KBM-7 (cell line): ENCODE results near the gene MATN3.
"Not testable (repeated sequence)": the region's sequence is repeated elsewhere in the genome, so short reads cannot be mapped to it uniquely, and the experiment has no call there.

Experiments
- DNase-seq: peaks from one replicate; pipeline ENCODE4 v3.0.0-alpha.2; 2015
- in situ Hi-C: fragments of 300-500 bp; cut with MboI; formaldehyde crosslinking; loops from 2 replicates; pipeline ENCODE4 v1.14.3; 2020; ENCODE audit warnings: low sequenced_read_pairs, low pct_unique_long_range_greater_than_20kb, mixed read lengths

Gene MATN3

DNA sequence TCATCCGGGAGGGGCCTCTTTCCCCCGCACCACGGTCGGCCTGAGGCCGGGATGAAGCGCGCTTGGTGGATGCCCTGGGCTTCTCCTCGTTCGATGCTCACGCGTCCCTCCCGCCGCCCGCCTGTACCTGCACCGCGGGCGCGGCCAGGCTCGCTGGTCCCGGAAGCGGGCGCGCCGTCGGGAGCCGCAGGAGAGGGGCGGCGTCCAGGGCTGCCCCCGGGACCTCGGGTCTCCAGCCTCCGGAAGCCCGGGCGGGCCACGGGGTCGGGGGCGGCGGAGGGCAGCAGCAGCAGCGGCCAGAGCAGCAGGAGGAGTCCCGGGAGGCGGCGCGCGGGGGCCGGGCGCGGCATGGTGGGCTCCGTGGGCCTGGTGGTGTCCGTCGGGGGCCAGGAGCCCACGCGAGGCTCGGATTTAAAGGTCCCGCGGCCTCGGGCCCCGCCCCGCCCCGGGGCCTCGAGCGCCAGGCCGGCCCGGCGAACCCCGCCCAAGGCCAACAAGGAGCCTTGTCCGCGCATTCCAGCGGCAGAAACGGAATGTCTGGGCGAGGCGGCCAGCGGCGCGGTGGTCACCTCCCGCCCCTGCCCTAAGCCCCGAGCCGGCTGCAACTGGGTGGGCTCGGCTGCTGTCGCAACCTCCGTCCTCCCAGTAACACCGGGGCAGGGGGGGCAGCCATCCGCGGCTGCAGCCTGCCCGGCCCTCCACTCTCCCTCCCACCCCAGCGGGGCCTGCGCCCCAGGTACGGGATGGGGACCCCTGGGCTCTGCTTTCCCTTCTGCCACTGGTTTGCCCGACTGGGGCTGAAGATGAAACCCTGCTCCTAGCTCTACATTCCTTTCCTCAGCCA lies at the start of gene MATN3:
TSS of gene MATN3 (minus strand) at position 387 of the 844 bp plus-strand sequence. CDS start at position 350, 37 bp downstream.
- DNase-seq, result no peak
- in situ Hi-C loops, result no loop called here

DNA sequence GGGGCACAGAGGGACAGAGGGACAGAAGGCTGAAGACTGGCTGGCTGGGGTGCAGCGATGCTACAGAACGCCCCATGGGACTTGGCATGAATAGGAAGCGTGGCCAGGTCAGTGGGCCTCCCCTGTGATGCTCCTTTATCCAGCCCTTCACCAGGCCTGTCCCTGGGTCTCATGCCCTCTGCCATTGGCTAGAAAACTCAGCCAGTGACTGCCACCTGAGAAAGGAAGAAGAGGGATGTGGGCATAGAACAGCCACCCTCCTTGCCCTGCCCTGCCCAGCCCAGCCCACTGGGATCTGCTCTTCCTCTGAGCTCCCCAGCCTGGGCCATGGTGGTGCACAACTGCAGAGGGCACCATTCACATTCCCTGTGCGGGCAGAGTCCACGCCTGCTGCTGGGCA lies 49.5 kb upstream of the MATN3 start:
- in situ Hi-C loops, result no loop called here

GRCh38 chr2:20061476-20061875 lies 49.0 kb upstream of the MATN3 start:
- no peak for DNase-seq
- in situ Hi-C loops, result no loop called here

More for the DNA sequence above, 49.5 kb upstream of the MATN3 start:
- no peak for DNase-seq

GRCh38 chr2:20060106-20060505 lies 47.6 kb upstream of the MATN3 start:
- DNase-seq, result no peak
- in situ Hi-C loops, result no loop called here

- DNase-seq, result no peak
- in situ Hi-C loops, result no loop called here
Measured at GRCh38 chr2:20057268-20057667, 44.8 kb upstream of the MATN3 start.

DNA sequence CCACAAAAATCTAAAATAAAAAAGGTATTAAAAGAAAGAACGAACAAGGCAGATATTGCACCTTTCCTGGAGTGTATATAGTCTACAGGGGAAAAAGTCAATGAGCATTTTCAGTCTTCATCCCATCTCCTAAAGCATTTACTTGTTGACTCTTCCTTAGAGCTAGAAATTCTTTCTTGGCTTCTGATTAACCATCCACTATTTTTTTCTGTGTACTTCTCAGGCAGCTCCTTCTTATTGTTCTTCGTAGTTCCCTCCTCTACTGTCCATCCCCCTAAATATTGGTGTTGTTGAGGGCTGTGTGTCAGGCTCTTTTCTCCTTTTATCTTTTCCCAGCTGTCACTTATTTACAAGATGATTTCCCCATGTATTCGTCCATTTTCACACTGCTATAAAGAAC lies 42.5 kb upstream of the MATN3 start:
- in situ Hi-C loops, result no loop called here
- no peak for DNase-seq

DNA sequence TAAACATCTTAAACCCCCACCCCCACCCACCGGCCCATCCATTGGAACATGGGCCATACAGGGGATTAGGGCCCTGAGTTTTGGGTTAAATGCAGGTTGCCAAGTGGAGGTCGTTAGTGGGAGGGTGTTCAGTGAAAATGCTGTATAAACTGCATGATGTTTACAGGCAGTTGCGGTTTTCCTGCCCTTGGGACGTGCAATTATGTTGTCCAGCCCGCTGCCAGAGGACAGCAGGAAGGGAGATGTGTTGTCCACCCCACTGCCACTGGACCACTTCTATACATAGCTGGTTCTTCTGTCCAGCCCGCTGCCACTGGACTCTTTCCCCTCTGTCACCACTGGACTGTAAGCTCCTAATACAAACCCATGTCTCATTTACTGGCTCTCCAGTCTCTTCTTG lies 41.7 kb upstream of the MATN3 start:
- no peak for DNase-seq
- in situ Hi-C loops, result no loop called here

DNA sequence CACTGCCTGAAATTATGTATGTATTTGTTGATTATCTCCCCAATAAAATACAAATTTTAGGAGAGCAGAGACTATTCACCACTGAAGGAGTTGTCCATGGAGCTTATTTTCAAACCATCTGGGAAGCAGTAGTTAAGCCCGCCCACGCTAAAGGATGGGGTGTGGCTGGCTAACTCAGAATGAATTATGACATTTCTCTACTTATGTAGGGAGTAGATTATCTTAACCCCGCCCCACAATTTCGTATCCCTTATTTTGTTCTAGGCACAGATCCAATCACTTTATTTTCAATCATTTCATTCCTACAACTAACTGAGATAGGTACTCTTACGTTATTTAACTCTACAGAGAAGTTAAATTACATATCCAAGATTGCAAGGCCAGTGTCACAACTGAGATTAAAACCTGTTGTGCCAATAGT lies 40.4 kb upstream of the MATN3 start:
- DNase-seq, result no peak
- in situ Hi-C loops, result no loop called here

GRCh38 chr2:20052229-20052851 lies 39.9 kb upstream of the MATN3 start:
- in situ Hi-C loops, result no loop called here
- DNase-seq, result no peak

GRCh38 chr2:20051532-20052228 lies 39.2 kb upstream of the MATN3 start, which contains the start of gene LAPTM4A:
Gene LAPTM4A (minus strand): TSS chr2:20051628. CDS start chr2:20051520, 108 bp downstream.
- in situ Hi-C loops, result no loop called here
- DNase-seq, result peak; percentile 99

DNA sequence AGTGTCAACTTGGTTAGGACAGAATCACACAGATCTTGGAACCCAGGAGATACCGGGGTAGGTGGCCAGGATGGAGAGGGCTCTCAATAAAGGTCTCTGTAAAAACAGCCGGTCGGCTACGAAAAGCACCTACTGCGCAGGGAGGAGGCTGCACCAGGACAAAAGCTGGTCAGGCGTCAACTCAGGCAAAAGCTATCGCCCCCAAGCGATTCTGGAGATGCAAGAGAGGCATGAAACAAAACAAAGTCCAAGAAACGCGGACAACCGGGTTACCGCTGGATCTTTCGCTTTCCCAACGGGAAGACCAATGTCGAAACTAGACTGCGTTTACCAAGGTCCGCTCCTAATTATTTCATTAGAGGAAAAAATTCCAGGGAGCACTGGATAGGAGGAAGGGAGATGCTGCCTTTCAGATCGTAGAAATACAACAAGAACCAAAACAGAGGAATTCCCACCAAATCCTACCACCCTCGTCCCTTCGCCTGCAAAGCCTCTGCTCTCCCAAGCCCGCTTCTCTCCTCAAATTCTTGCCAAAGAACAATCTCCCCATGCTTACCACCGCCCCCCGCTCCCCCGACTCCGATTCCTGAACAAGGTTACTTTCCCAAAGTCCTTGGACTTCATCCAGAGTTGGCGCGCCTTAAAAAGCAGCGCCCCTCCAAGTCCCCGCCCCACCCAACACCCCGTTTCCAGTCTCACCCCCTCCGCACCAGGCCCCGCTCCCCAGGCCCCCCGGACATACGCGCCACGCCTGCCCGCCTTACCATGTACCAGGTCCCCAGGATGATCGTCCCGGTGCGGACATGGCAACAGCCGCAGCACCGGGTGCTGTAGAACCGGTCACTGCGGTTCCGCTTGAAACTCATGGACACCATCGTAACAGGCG lies 38.4 kb upstream of the MATN3 start:
- in situ Hi-C loops, result no loop called here
- DNase-seq, result no peak

- peak; percentile 90 for DNase-seq
- in situ Hi-C loops, result no loop called here
Measured at GRCh38 chr2:20050104-20050645, 37.7 kb upstream of the MATN3 start.

- DNase-seq, result peak; percentile 69
- in situ Hi-C loops, result no loop called here
Measured at GRCh38 chr2:20049637-20050036, 37.2 kb upstream of the MATN3 start.

DNA sequence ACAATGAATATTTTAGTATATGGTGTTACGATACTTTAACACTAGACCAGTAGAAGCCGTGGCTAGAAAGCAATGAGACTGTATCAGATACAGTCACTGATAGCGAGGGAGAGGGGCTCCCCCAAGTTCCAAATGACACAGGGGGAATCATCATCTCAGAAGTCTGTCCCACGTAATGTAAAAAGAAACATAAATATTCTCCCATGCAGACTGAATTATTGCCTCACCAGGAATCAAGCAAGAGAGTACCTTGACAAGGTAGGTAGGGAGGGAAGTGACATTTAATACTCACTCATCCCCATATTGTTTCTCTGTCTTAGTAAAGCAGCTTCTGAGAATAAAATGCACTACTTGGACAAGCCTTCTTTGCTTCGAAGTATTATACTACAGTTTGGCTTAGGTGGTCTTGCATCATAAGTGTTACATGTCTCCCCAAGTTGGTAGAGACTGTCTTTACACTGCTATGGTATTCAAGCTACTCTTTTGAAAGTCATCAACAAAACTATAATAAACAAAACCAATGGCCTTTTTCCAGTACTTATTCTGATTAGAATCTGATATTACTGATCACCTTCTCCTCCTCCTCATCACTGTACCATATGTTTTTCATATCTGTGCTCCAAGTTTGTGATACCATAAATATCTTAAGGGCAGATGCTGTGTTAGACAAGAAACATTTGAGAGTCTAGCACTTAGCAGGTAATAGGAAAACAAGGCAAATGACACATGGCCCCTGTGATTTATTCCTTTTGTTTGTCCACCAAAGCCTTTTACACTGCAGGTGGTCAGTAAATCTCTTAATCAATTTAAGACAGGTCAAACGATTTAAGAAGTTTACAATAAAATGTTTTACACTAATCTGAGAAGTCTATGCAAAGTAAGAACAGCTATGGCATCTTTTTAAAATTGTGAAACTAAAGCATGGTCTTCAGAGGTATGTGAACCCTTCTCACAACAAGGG lies 36.3 kb upstream of the MATN3 start:
- in situ Hi-C loops, result no loop called here
- no peak for DNase-seq

GRCh38 chr2:20045712-20046292 lies 33.3 kb upstream of the MATN3 start:
- in situ Hi-C loops, DNase-seq: not testable (repeated sequence)

GRCh38 chr2:20044778-20045177 lies 32.3 kb upstream of the MATN3 start:
- no peak for DNase-seq

GRCh38 chr2:20042531-20042930 lies 30.1 kb upstream of the MATN3 start:
- in situ Hi-C loops, result no loop called here
- no peak for DNase-seq

More at GRCh38 chr2:20044778-20045177, 32.3 kb upstream of the MATN3 start:
- in situ Hi-C loops, result no loop called here
